H1 (cell line): ENCODE data around the gene SATL1. TPM values are rescaled to one million over a fixed set of nuclear protein-coding genes. Genes with fewer than 3 reads are reported as not detected.

ENCODE experiments used
- CTCF ChIA-PET: fragments of 300-600 bp; sonication (Branson Sonifier 250); formaldehyde crosslinking; loops from one replicate; lab custom pipeline; 2021; ENCODE audit not compliant: partially characterized antibody; lab: Charles Lee
- POLR2A ChIA-PET: fragments of 300-600 bp; sonication (Branson Sonifier 250); formaldehyde crosslinking; loops from one replicate; lab custom pipeline; 2021; ENCODE audit warnings: inconsistent platforms; ENCODE audit not compliant: partially characterized antibody; lab: Charles Lee
- DNase-seq, 2 experiments: peaks; one replicate each; pipeline versions ENCODE4 v3.0.0 to v3.0.0-alpha.2; 2010 to 2022; ENCODE audit warnings: low spot score in 2 of 2, low read depth in 1 of 2, mixed read lengths in 1 of 2
- FAIRE-seq: peaks from 2 replicates; lab custom pipeline; 2011; peaks lifted over from hg19 to GRCh38; lab: Jason Lieb, UNC
- H2AFZ ChIP-seq: 2 replicates; pipeline ENCODE4 v1.8.1; 2012; ENCODE audit warnings: low read length, inconsistent platforms
- H2AK5ac ChIP-seq: 2 replicates; pipeline ENCODE4 v1.6.1; 2013; ENCODE audit warnings: low read depth, low read length
- H2BK120ac ChIP-seq: replicated peaks from 2 replicates; pipeline ENCODE3; 2013; ENCODE audit warnings: low read depth, low read length, inconsistent platforms
- H2BK12ac ChIP-seq: 2 replicates; pipeline ENCODE4 v1.6.1; 2013; ENCODE audit warnings: low read depth, low read length
- H2BK15ac ChIP-seq: 2 replicates; pipeline ENCODE4 v1.6.1; 2013; ENCODE audit warnings: low read length
- H2BK20ac ChIP-seq: 2 replicates; pipeline ENCODE4 v1.6.1; 2013; ENCODE audit warnings: low read length
- H2BK5ac ChIP-seq: 2 replicates; pipeline ENCODE4 v1.6.1; 2013; ENCODE audit warnings: low read depth, low read length
- H3K14ac ChIP-seq: 2 replicates; pipeline ENCODE4 v1.6.1; 2013; ENCODE audit warnings: inconsistent platforms; ENCODE audit not compliant: insufficient read length
- H3K18ac ChIP-seq: 2 replicates; pipeline ENCODE4 v1.6.1; 2013; ENCODE audit warnings: low read length; ENCODE audit errors: extremely low read depth
- H3K23ac ChIP-seq: 2 replicates; pipeline ENCODE4 v1.6.1; 2013; ENCODE audit warnings: inconsistent platforms; ENCODE audit not compliant: insufficient read length
- H3K23me2 ChIP-seq: 2 replicates; pipeline ENCODE4 v1.6.1; 2013; ENCODE audit warnings: low read depth, low read length
- H3K27ac ChIP-seq: 2 replicates; pipeline ENCODE4 v1.6.1; 2011; ENCODE audit warnings: low read depth, low read length, inconsistent platforms
- H3K27me3 ChIP-seq, 4 experiments: replicated peaks in 1 of 4; 1 replicate in 1 of 4; 2 replicates in 3 of 4; pipeline versions ENCODE4 v1.6.1 to v1.8.1; 2011 to 2013; ENCODE audit warnings: low read length in 3 of 4, mild to moderate bottlenecking in 3 of 4, inconsistent platforms in 2 of 4, mixed read lengths in 2 of 4, moderate library complexity in 1 of 4; ENCODE audit not compliant: control insufficient read depth in 3 of 4, insufficient read depth in 3 of 4; ENCODE audit errors: extremely low read depth in 1 of 4
- H3K36me3 ChIP-seq, 4 experiments: 2 replicates each; pipeline versions ENCODE4 v1.6.1 to v1.8.1; 2011 to 2013; ENCODE audit warnings: mild to moderate bottlenecking in 4 of 4, low read length in 3 of 4, moderate library complexity in 2 of 4, control low read depth in 1 of 4, inconsistent platforms in 1 of 4; ENCODE audit not compliant: insufficient read depth in 4 of 4, control insufficient read depth in 2 of 4
- H3K4ac ChIP-seq: replicated peaks from 2 replicates; pipeline ENCODE3; 2013; ENCODE audit warnings: low read length, low read depth, mixed read lengths, inconsistent platforms; ENCODE audit not compliant: insufficient read length
- H3K4me1 ChIP-seq, 4 experiments: replicated peaks in 1 of 4; 1 replicate in 1 of 4; 2 replicates in 3 of 4; pipeline versions ENCODE4 v1.6.1 to v1.8.1; 2011 to 2013; ENCODE audit warnings: low read length in 3 of 4, inconsistent platforms in 2 of 4, mixed read lengths in 1 of 4; ENCODE audit not compliant: insufficient read depth in 4 of 4, control insufficient read depth in 3 of 4
- H3K4me2 ChIP-seq, 2 experiments: 2 replicates each; pipeline versions ENCODE4 v1.6.1 to v1.8.1; 2011 to 2013; ENCODE audit warnings: low read depth in 2 of 2, low read length in 2 of 2, control low read depth in 1 of 2, inconsistent platforms in 1 of 2, mild to moderate bottlenecking in 1 of 2; ENCODE audit not compliant: insufficient read depth in 1 of 2
- H3K4me3 ChIP-seq, 4 experiments: fragments of 200-600, 300-600 bp in 1 of 4; sonication (generic), shearing (Covaris generic), sonication (Bioruptor Twin) in 1 of 4; 2 replicates each; pipeline versions ENCODE4 v1.5.1 to v1.8.1; 2011 to 2016; ENCODE audit warnings: low read length in 4 of 4, low read depth in 3 of 4, control low read depth in 2 of 4, inconsistent platforms in 2 of 4, mild to moderate bottlenecking in 2 of 4, mixed read lengths in 1 of 4, moderate library complexity in 1 of 4; ENCODE audit not compliant: insufficient read depth in 2 of 4; ENCODE audit errors: extremely low read depth in 1 of 4
- H3K56ac ChIP-seq: replicated peaks from 2 replicates; pipeline ENCODE3; 2013; ENCODE audit warnings: low read depth, mild to moderate bottlenecking, mixed read lengths, low read length, inconsistent platforms; ENCODE audit not compliant: insufficient read length
- H3K79me1 ChIP-seq: 2 replicates; pipeline ENCODE4 v1.6.1; 2013; ENCODE audit warnings: low read depth, low read length, control low read depth
- H3K79me2 ChIP-seq, 2 experiments: 2 replicates each; pipeline versions ENCODE4 v1.6.1 to v1.8.1; 2012 to 2013; ENCODE audit warnings: low read length in 2 of 2, mild to moderate bottlenecking in 2 of 2, inconsistent platforms in 1 of 2; ENCODE audit not compliant: insufficient read depth in 2 of 2, control insufficient read depth in 1 of 2
- H3K9ac ChIP-seq, 4 experiments: replicated peaks in 1 of 4; 1 replicate in 1 of 4; 2 replicates in 3 of 4; pipeline versions ENCODE4 v1.6.1 to v1.8.1; 2011 to 2013; ENCODE audit warnings: low read depth in 3 of 4, low read length in 3 of 4, control low read depth in 2 of 4, mild to moderate bottlenecking in 2 of 4, moderate library complexity in 2 of 4, inconsistent platforms in 1 of 4; ENCODE audit errors: extremely low read depth in 1 of 4
- H3K9me3 ChIP-seq, 2 experiments: 2 replicates each; pipeline versions ENCODE4 v1.6.1 to v1.8.1; 2012 to 2013; ENCODE audit warnings: mild to moderate bottlenecking in 2 of 2, moderate library complexity in 2 of 2, control low read depth in 1 of 2, inconsistent platforms in 1 of 2, low read depth in 1 of 2, low read length in 1 of 2, mixed read lengths in 1 of 2; ENCODE audit not compliant: insufficient read depth in 2 of 2
- H4K20me1 ChIP-seq, 2 experiments: replicated peaks in 1 of 2; 2 replicates each; pipeline versions ENCODE3 to v1.8.1; 2011 to 2013; ENCODE audit warnings: inconsistent platforms in 2 of 2, low read length in 2 of 2, mild to moderate bottlenecking in 1 of 2; ENCODE audit not compliant: insufficient read depth in 2 of 2, control insufficient read depth in 1 of 2
- H4K5ac ChIP-seq: 2 replicates; pipeline ENCODE4 v1.6.1; 2013; ENCODE audit warnings: low read length, low read depth, mixed read lengths, inconsistent platforms; ENCODE audit not compliant: insufficient read length
- H4K8ac ChIP-seq: 2 replicates; pipeline ENCODE4 v1.8.0; 2013; ENCODE audit warnings: mild to moderate bottlenecking, moderate library complexity, low read length, inconsistent platforms; ENCODE audit not compliant: insufficient read depth; ENCODE audit errors: extremely low read depth
- H4K91ac ChIP-seq: replicated peaks from 2 replicates; pipeline ENCODE3; 2013; ENCODE audit warnings: low read length, mixed read lengths, inconsistent platforms; ENCODE audit not compliant: insufficient read length
- BRCA1 ChIP-seq: IDR thresholded peaks from 2 replicates; pipeline ENCODE4 v1.6.1; 2012; ENCODE audit warnings: low read depth, low read length, improper control_type of control experiment
- CBX8 ChIP-seq: fragments of 300-800, 300-1000 bp; sonication (generic); IDR thresholded peaks from 2 replicates; pipeline ENCODE4 v1.7.1; 2016; ENCODE audit warnings: low read depth, low read length, borderline replicate concordance
- HDAC6 ChIP-seq: IDR thresholded peaks from one replicate; pipeline ENCODE4 v1.7.1; 2012; ENCODE audit warnings: low read depth, mild to moderate bottlenecking, inconsistent platforms, low read length, moderate library complexity
- KDM5A ChIP-seq: fragments of 200-600 bp; IDR thresholded peaks from 2 replicates; pipeline ENCODE4 v1.7.1; 2012; ENCODE audit warnings: mild to moderate bottlenecking, low read length, inconsistent platforms, mixed read lengths
- RNF2 ChIP-seq: fragments of 200-900, 300-1000 bp; sonication (generic); IDR thresholded peaks from 2 replicates; pipeline ENCODE4 v1.7.1; 2016; ENCODE audit warnings: borderline replicate concordance, low read depth, mild to moderate bottlenecking, antibody characterized with exemption, low read length; ENCODE audit not compliant: poor library complexity, severe bottlenecking; ENCODE audit errors: missing control alignments
- SP2 ChIP-seq: IDR thresholded peaks from 2 replicates; pipeline ENCODE4 v1.6.1; 2012; ENCODE audit warnings: mild to moderate bottlenecking, low read length, inconsistent platforms
- SUZ12 ChIP-seq: fragments of 200-600 bp; sonication (generic); IDR thresholded peaks from 2 replicates; pipeline ENCODE4 v1.6.1; 2012; ENCODE audit warnings: mild to moderate bottlenecking, inconsistent platforms, low read length, moderate library complexity, mixed read lengths
- WGBS, 2 experiments: shearing (Covaris generic) in 1 of 2; methylation state at CpG; one replicate each; pipeline versions ENCODE4 v1.1.6 to v1.1.7; 2013 to 2015; ENCODE audit warnings: low lambda C conversion rate in 2 of 2, mixed read lengths in 2 of 2, inconsistent platforms in 1 of 2, low coverage in 1 of 2, missing lambda C conversion rate in 1 of 2; ENCODE audit not compliant: insufficient replicate concordance in 2 of 2, insufficient coverage in 1 of 2, insufficient read length in 1 of 2; ENCODE audit errors: extremely low coverage in 1 of 2, missing lambda C conversion rate in 1 of 2; 5-methylcytosine and 5-hydroxymethylcytosine counted together
- polyA plus RNA-seq, 7 experiments: library from polyadenylated mRNA; depleted of rRNA in 3 of 7; stranded (reverse) in 5 of 7; unstranded in 2 of 7; fragments of >200 nt in 5 of 7; fragments of 200-250 nt in 2 of 7; gene quantifications; 1 replicate in 5 of 7; 2 replicates in 1 of 7; 4 replicates in 1 of 7; pipeline versions ENCODE4 v1.2.1 to v1.2.3, GENCODE V29; 2011 to 2013; ENCODE audit warnings: missing spikeins in 2 of 7, mixed read lengths in 2 of 7
- total RNA-seq: library from RNA; stranded (reverse); fragmentation: NEBNext Ultra II Directional; extraction: Animal tissue kit (Norgen Biotek cat#: 25700); gene quantifications from 2 replicates; pipeline ENCODE4 v1.2.1, GENCODE V29; 2021

SATL1 gene
- total and polyA plus RNA-seq, 2 of the 8 experiments (the other 6 are each of a cell fraction or from before 2014, with no cell fraction given), result 0.06 to 0.17 TPM

DNA sequence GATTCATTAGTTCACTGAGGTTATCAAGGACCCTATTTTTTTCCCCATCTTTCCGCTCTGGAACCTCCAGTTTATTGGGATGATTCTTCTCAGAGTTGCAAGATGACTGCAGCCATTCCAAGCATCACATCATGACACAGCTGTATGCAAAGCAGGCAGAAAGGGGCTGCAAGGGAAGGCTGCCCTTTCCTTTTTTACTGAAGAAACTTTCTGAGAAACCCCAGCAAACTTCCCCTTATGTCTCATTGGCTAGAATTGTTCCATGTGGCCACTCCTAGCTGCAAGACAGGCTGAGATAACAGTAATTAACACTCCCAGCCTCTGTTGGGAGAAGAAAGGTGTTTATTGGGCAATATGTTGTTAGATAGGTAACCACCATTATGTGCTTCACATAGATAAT is 102.6 kb downstream of the SATL1 start:
- POLR2A ChIA-PET, result no interaction called here
- no peak overlapping the region for H2AK5ac ChIP-seq
- no peak for TF ChIP-seq RNF2
- TF ChIP-seq KDM5A, result no peak
- TF ChIP-seq BRCA1, result no peak
- TF ChIP-seq SP2, result no peak
- no peak for TF ChIP-seq HDAC6
- no peak for TF ChIP-seq SUZ12
- TF ChIP-seq CBX8, result no peak

More for the DNA sequence above, 102.6 kb downstream of the SATL1 start:
- H3K4ac ChIP-seq, result no peak overlapping the region
- no peak overlapping the region for H3K18ac ChIP-seq
- no peak overlapping the region for H2BK15ac ChIP-seq
- no peaks in the 10 kb centered on the region for H3K79me2 ChIP-seq
- H4K8ac ChIP-seq, result no peak overlapping the region
- no peak overlapping the region for H3K14ac ChIP-seq
- WGBS, 2 experiments, result no CpG with 5 or more reads among the region's 1 CpG
- FAIRE-seq (no peak), DNase-seq (no peak)
- no peak overlapping the region for H4K5ac ChIP-seq
- H4K20me1 ChIP-seq, result no peaks in the 10 kb centered on the region
- no peak overlapping the region for H2BK12ac ChIP-seq
- H4K91ac ChIP-seq, result no peak overlapping the region
- no peaks in the 10 kb centered on the region for H3K23me2 ChIP-seq
- H3K4me1 ChIP-seq, result no peaks in the 10 kb centered on the region
- no peaks in the 10 kb centered on the region for H3K9me3 ChIP-seq
- H3K27ac ChIP-seq, result no peak overlapping the region
- no peak overlapping the region for H2BK5ac ChIP-seq
- H3K4me3 ChIP-seq, result no peak overlapping the region
- no peak overlapping the region for H3K56ac ChIP-seq
- H3K79me1 ChIP-seq, result no peaks in the 10 kb centered on the region
- no peaks in the 10 kb centered on the region for H3K27me3 ChIP-seq
- no peaks in the 10 kb centered on the region for H3K36me3 ChIP-seq
- no peak overlapping the region for H2BK120ac ChIP-seq
- H3K23ac ChIP-seq, result no peak overlapping the region
- CTCF ChIA-PET, result interaction anchor here (1.2 kb wide), 1 partner anchor 29 kb away, joined by 4 read pairs; no protein-coding TSS in a partner anchor
- no peak overlapping the region for H2BK20ac ChIP-seq
- H3K9ac ChIP-seq, result no peak overlapping the region
- no peak overlapping the region for H2AFZ ChIP-seq
- no peak overlapping the region for H3K4me2 ChIP-seq
